CD4-positive, alpha-beta T cell treated with Interleukin-1 beta for 1 hour (primary cell): ENCODE results near the gene SLC25A39.

Experiments used
- DNase-seq, 2 donors: peaks; one replicate each; pipeline ENCODE4 v3.0.0-alpha.2; 2020 to 2022

SLC25A39 gene

DNA sequence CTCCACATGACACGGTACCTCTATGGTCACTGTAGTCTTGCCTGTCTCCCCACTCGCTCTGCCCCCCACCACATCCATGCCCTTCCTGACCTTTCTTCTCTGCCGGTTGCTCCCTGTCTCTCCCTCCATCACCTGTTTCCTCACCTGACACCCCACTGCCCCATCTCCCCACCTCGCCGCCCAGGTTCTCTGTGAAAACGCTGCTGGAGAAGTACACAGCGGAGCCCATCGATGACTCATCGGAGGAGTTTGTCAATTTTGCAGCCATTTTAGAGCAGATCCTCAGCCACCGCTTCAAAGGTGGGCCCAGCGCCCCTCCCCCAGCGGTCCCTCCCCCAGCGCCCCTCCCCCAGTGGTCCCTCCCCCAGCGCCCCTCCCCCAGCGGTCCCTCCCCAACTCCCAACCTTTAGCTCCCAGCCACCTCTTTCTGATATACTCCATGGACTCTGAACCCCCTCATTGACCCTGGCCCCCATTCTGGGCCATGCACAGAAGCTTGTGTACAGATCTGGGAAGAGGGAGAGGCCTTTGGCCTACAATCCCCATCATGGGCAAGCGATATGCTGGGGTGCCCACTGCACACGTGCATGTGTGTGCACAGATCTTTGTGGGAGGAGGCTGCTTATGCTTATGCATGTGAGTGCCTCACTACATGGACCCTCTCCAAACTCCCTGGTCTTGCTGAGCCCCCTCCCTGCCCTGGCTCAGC is 12.1 kb downstream of the SLC25A39 start:
- DNase-seq: no peak

DNA sequence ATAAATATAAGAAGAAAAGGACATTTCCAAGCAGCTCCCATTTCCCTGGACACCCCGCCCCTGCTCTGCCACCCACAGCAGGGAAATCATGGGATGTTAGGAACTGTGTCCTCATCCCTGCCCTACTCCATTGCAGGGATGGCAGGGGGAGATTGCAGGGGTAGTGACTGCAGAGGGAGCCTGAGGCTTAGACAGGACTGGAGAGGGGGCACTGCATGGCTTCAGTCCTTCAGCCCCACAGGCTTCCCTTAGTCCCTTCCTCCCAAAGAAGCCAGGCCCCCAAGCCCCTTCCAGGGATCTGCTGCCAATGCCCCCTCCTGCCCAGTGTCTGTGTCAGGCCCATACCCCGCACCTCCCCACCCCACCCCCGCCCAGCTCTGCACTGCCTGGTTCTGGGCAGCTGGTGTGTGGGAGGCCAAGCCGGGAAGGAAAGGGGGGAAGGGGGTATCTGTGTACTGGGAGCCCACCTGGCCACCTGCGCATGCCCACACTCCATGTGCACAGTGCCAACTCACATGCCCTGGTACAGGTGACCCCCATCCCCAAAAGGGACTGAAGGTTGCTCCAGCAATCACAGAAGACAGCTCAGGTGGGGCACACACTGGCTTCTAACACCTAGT is 13.0 kb downstream of the SLC25A39 start:
- no peak for DNase-seq

GRCh38 chr17:44310609-44311376 is 13.8 kb downstream of the SLC25A39 start:
- DNase-seq: no peak

GRCh38 chr17:44310188-44310587 is 14.4 kb downstream of the SLC25A39 start:
- DNase-seq: no peak

DNA sequence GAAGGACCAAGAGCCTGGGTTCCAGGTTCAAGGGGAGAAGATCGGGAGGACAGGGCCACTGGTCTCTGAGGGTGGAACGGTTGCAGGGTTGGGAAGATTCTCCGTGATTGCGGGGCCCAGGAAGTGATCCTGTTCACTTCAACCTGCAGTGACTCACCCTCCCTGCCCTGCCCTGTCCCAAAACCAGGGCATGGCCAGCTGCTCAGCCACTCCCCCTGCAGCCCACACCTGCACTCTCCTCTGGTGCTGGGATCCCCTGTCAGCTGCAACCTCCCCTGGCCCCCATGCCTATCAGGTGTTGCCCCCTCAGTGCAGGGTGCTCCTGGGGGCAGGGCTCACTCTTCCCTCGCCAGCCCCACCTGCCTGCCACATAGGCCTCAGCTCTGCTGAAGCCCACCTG is 15.2 kb downstream of the SLC25A39 start:
- DNase-seq: no peak

DNA sequence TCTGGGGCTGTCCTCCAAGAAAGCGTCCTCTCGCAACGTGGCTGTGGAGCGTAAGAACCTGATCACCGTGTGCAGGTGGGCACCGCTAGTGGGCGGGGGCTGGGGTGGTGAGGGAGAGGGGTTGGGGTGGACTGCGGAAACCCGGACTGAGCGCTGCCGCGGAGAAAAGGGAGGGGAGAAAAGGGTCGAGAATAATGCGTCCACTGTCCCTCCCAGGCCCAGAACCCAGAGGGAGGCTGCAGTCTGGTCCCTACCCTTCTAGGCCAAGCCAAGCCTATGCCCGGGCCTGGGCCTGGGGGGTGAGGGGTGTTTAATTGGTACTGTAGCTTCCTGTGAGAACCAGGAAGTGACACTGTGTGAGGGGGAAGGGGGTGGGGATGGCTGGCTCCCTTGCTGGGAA is 15.8 kb downstream of the SLC25A39 start:
- no peak for DNase-seq

- peak; percentile 87 to 89 for DNase-seq
Observed at GRCh38 chr17:44308320-44308818, 16.3 kb downstream of the SLC25A39 start, which contains the start of gene RUNDC3A. TSS of gene RUNDC3A (plus strand) at chr17:44308601. CDS start at chr17:44308833, 232 bp downstream.

DNA sequence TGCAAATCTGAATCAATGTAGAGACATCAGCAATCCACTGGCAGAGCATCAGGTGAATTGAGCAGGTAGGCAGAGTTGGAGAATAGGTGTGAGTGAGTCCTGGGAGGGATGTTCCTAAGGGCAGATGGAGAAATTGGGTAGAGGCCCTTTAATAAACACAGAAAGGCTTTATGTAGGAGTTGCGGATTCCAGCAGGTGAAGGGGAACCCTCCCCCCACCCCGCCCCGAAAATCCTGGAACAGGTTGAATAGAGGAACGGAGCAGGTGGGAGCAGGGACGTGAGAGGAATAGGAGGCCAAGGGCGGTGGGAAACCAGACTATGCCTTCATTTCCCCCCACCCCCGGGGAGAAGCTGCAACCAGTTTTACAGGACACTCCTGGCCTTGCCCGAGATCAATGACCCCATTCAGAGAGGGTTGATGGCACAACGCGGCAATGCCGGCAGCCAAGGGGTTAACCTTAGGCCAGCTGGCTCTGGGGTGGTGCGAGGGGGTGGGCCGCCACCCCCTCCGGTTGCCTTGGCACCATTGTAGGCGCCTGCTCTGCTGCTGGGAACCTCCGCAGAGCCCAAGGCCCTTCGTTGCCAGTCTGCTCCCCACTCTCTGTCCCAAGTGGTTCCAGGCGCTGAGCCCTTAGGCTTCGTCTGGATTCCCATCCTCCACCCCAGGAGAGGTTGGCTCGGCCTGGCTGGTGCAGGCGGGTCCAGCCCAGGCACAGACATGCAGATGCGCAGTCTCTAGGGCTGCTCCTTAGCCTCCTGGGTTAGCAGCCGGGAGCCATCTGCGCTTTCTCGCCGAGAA is 17.0 kb downstream of the SLC25A39 start:
- no peak for DNase-seq

GRCh38 chr17:44304651-44305050 is 20.0 kb downstream of the SLC25A39 start:
- no peak for DNase-seq

GRCh38 chr17:44297975-44298374 is 26.6 kb downstream of the SLC25A39 start:
- DNase-seq: no peak

DNA sequence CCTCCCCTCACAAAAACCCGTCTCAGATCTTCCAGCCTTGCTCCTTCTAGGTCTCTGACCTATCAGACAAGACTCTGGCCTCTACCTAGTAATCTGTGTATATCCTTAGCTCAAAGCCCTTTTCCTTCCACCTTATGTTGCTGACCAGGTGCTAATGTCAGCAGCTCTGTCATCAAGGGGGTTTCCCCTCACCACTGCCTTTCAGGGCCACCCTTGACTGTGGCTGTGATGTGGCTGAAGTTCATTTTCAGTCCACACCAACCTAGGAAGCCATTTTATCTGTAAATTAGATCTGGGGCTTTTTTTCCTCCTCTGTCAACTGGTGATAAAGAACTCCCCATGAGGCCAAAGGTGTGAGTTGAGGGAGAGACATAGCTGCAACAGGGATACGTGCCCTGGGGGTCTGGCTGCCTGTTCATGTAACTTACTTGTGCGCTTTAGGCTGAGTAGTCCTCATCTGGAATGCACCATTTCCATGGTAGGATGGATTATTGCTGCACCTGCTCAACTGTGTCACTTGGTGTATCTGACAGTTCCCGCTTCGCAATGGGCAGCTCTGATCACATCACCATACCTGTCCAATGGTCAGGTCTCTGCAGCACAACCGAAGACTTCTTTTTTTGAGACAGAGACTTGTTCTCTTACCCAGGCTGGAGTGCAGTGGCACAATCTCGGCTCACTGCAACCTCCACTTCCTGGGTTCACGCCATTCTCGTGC is 31.0 kb downstream of the SLC25A39 start:
- no peak for DNase-seq

GRCh38 chr17:44287651-44288050 is 37.0 kb downstream of the SLC25A39 start:
- no peak for DNase-seq

- DNase-seq: no peak
Observed at GRCh38 chr17:44284024-44284400, 40.6 kb downstream of the SLC25A39 start.

GRCh38 chr17:44283344-44284023 is 41.1 kb downstream of the SLC25A39 start:
- no peak for DNase-seq

DNA sequence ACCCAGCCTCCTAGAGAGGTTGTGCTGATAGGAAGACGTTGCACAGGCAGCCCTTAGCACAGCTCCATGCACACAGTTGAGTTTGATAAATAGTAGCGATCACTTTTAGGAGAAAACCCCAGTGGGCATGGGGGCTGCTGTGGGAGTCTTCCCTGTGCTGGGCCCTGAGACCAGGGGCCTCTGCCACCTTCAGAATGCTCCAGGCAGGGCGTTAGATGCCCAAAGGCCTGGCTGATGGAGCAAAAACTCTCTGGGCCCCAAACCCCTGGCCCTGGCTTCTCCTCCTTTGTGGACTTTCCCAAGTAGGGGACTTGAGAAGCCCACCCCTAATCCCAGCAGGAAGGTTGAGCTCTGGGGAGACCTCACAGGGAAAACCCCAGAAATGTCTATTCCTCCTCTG is 42.4 kb downstream of the SLC25A39 start:
- no peak for DNase-seq

- no peak for DNase-seq
Observed at GRCh38 chr17:44281570-44281969, 43.1 kb downstream of the SLC25A39 start.

GRCh38 chr17:44280392-44280937 is 44.2 kb downstream of the SLC25A39 start:
- no peak for DNase-seq

DNA sequence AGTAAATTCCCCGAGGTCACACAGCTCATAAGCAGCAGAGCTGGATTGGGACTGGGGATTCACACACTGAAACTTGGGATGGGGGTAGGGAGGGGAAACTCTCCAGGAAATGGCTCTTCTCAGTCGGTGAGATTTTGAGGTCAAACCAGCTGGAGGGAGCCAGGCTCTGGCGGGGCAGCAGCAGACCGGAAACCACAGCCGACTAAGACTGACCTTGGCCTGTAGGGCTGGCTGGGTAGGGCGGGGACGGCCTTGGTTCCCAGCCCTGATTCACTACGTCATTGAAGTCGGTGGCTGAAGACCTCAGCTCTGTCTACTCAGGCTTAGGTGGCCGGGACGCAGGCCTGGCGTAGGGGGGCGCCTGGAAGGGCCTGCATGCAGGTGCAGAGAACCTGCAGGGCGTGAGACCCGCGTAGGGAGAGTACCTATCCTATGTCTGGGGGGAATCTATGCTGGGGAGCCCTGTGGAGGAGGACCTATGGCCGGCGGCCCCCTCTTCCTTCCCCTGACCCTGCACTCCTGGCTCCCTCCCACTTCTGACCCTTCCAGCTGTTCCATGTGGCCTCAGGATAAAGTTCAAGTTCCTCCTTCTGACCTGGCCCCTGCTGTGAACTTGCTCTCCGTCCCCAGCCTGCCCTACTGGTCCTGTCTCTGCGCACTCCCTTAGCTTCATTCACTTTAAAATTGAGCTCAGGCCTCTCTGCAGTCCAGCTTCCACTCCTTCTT is 44.8 kb downstream of the SLC25A39 start:
- peak; percentile 30 to 81 for DNase-seq

DNA sequence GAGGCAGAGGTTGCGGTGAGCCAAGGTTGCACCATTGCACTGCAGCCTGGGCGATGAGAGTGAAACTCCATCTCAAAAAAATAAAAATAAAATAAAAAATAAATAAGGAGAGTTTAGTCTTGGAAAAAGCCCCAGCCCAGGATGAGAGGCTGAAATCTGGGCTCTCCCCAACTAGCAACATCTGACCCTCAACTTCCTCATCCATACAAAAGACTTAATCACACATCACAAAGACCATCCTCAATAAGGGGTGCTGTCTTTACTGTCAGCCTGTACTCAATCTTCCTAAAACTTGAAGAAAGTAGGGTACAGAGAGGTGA is 45.3 kb downstream of the SLC25A39 start:
- DNase-seq: no peak

DNA sequence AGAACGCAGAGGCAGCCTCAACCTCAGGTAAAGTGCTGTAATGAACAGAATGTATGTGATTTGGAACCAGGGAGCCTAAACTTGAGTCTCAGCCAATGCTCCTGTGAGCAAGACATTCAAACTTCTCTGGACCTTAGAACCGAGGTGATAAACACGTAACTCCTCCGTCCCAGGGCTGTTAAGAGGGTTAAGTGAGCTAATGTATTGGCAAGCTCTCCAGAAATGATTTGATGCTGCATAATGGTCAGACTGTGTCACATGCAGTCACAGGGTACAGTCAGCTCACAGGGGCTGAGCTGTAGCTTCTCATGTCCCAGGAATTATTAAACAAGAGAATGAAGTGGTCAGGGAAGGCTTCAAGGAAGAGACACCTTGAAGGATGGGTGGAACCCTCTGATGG is 46.6 kb downstream of the SLC25A39 start:
- DNase-seq: no peak

GRCh38 chr17:44273607-44274006 is 51.0 kb downstream of the SLC25A39 start:
- DNase-seq: no peak
